Activated naive CD4-positive, alpha-beta T cell treated with anti-CD3 and anti-CD28 coated beads, Interleukin-2, amount 50 U/mL, for 72 hours (primary cell): ENCODE data around the gene ZNF626. TPM values are rescaled to one million over a fixed set of nuclear protein-coding genes. Genes with fewer than 3 reads are reported as not detected.

Experiments used
- total RNA-seq, 2 donors: library from RNA; stranded (reverse); gene quantifications; one replicate each; pipeline ENCODE4 v1.2.3, GENCODE V29; 2022

ZNF626 gene
- total RNA-seq, 2 donors from 2014 or later: 10.4 to 10.8 TPM

Other genes with a start within 250 kb of the ZNF626 start
- gene ZNF737, start 95.8 kb downstream of the ZNF626 start, total RNA-seq: 10 to 100 TPM; 10.6 to 13.0 TPM
- gene ZNF66, start 114.7 kb upstream of the ZNF626 start, total RNA-seq: 10 to 100 TPM in 1 of 2 donors, 1 to 10 TPM in 1; 4.6 to 12.6 TPM